Measurements from ENCODE around the gene MIA3. TPM values are rescaled to one million over a fixed set of nuclear protein-coding genes. Genes with fewer than 3 reads are reported as not detected.

Gene MIA3
- total and polyA plus RNA-seq, 2 donors from 2014 or later, result 19.1 to 51.5 TPM

- no peaks in the 10 kb centered on the region for H3K9me3 ChIP-seq (ENCODE audit: control insufficient read depth in 2 of 3, insufficient read depth in 1 of 3, low read length in 3 of 3)
- H3K9ac ChIP-seq (ENCODE audit: low read length in 3 of 3), result no peak overlapping the region
- H3K4me3 ChIP-seq (ENCODE audit: low read length in 3 of 3), result no peak overlapping the region
- intact Hi-C loops (cut with DNase I), result no loop called here
- peaks cover 2 to 7% (median 7%) of the 10 kb centered on the region in 3 donors for H3K4me1 ChIP-seq (ENCODE audit: control insufficient read depth in 2 of 3, insufficient read depth in 2 of 3, low read depth in 1 of 3, low read length in 3 of 3)
- H3K36me3 ChIP-seq (ENCODE audit: control insufficient read depth in 2 of 3, insufficient read depth in 3 of 3, low read length in 3 of 3), result no peaks in the 10 kb centered on the region
- H3K27me3 ChIP-seq (ENCODE audit: control insufficient read depth, insufficient read depth, low read length), result no peaks in the 10 kb centered on the region
- no peak overlapping the region for H3K27ac ChIP-seq (ENCODE audit: low read depth in 2 of 2, low read length in 2 of 2)
- TF ChIP-seq CTCF (IDR thresholded peaks at IDR 0.05; ENCODE audit: borderline replicate concordance, extremely low read depth, insufficient read depth), result no peak
- DNase-seq (no peak), FAIRE-seq (no peak)
These were observed 29.8 kb upstream of the MIA3 start for GRCh38 chr1:222588135-222588534.

- no peak for TF ChIP-seq CTCF (IDR thresholded peaks at IDR 0.05; ENCODE audit: borderline replicate concordance, extremely low read depth, insufficient read depth)
- intact Hi-C loops (cut with DNase I), result no loop called here
- Histone ChIP-seq H3K36me3 (ENCODE audit: control insufficient read depth in 2 of 3, insufficient read depth in 3 of 3, low read length in 3 of 3) (no peaks in the 10 kb centered on the region), H3K27ac (ENCODE audit: low read depth in 2 of 2, low read length in 2 of 2) (peak within 1 kb of the TSS; percentile 53 to 80), H3K27me3 (ENCODE audit: control insufficient read depth, insufficient read depth, low read length) (no peaks in the 10 kb centered on the region), H3K4me1 (ENCODE audit: control insufficient read depth in 2 of 3, insufficient read depth in 2 of 3, low read depth in 1 of 3, low read length in 3 of 3) (peaks cover 2 to 7% (median 7%) of the 10 kb centered on the region in 3 donors), H3K9ac (ENCODE audit: low read length in 3 of 3) (peak within 1 kb of the TSS; percentile 44 to 76 (median 55)), H3K9me3 (ENCODE audit: control insufficient read depth in 2 of 3, insufficient read depth in 1 of 3, low read length in 3 of 3) (no peaks in the 10 kb centered on the region), H3K4me3 (ENCODE audit: low read length in 3 of 3) (peak within 1 kb of the TSS; percentile 80 to 98 (median 83))
- no peak for FAIRE-seq
- DNase-seq, result peak; percentile 88 to 95 (median 95)
These were observed 28.2 kb upstream of the MIA3 start, which contains the start of gene TAF1A for GRCh38 chr1:222589462-222590302. Gene TAF1A (minus strand): TSS chr1:222589933.

- DNase-seq (no peak), FAIRE-seq (no peak)
- Histone ChIP-seq H3K4me3 (ENCODE audit: low read length in 3 of 3) (no peak overlapping the region), H3K4me1 (ENCODE audit: control insufficient read depth in 2 of 3, insufficient read depth in 2 of 3, low read depth in 1 of 3, low read length in 3 of 3) (peaks cover 2 to 7% (median 7%) of the 10 kb centered on the region in 3 donors), H3K9me3 (ENCODE audit: control insufficient read depth in 2 of 3, insufficient read depth in 1 of 3, low read length in 3 of 3) (no peaks in the 10 kb centered on the region), H3K27ac (ENCODE audit: low read depth in 2 of 2, low read length in 2 of 2) (no peak overlapping the region), H3K27me3 (ENCODE audit: control insufficient read depth, insufficient read depth, low read length) (no peaks in the 10 kb centered on the region), H3K36me3 (ENCODE audit: control insufficient read depth in 2 of 3, insufficient read depth in 3 of 3, low read length in 3 of 3) (no peaks in the 10 kb centered on the region), H3K9ac (ENCODE audit: low read length in 3 of 3) (no peak overlapping the region)
- intact Hi-C loops (cut with DNase I), result no loop called here
- no peak for TF ChIP-seq CTCF (IDR thresholded peaks at IDR 0.05; ENCODE audit: borderline replicate concordance, extremely low read depth, insufficient read depth)
These were observed 25.7 kb upstream of the MIA3 start for GRCh38 chr1:222592171-222592570.

All from kidney (tissue), 14 donors.